Posterior vena cava (tissue), 2 donors: ENCODE measurements around the gene GRM1. TPM values are rescaled to one million over a fixed set of nuclear protein-coding genes. Genes with fewer than 3 reads are reported as not detected.
"Not testable (repeated sequence)": the region's sequence is repeated elsewhere in the genome, so short reads cannot be mapped to it uniquely, and the experiment has no call there.

Experiments
- DNase-seq: peaks from one replicate; pipeline ENCODE4 v3.0.0-alpha.2; 2020; ENCODE audit warnings: low spot score
- intact Hi-C, 2 donors: fragments of 100-400 bp; cut with DNase I; formaldehyde crosslinking; loops; one replicate each; pipeline versions ENCODE4 v1.14.1 to v1.14.2; 2022 to 2023
- total RNA-seq, 2 donors: library from RNA; stranded (reverse); fragmentation: NEBNext Ultra II Directional; extraction: Animal tissue kit (Norgen Biotek cat#: 25700); gene quantifications; one replicate each; pipeline ENCODE4 v1.2.1, GENCODE V29; 2021
- donor health status: DM: yes; HTN: yes; CAD: no.
- donor health status: DM: yes; HTN: yes; CAD: no.

GRM1 gene
- total RNA-seq, 2 donors from 2014 or later = 0.05 TPM; not detected in 1

DNA sequence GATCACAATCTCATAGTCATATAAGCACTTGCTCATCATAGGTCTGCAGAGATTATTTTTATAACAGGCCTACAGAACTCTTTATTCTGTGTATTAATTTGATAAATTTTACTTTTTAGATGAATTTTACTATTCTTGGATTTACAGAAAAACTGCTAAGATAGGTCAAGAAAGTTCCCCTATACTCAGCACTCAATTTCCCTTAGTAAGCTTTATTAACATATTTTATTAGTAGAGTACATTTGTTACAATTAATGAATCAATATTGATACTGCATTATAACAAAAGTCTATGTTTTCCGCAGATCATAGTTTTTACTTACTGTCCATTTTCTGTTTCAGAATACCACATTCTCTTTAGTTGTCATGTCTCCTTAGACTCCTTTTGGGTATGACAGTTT, 148.9 kb downstream of the GRM1 start:
- intact Hi-C loops = no loop called here
- no peak for DNase-seq

DNA sequence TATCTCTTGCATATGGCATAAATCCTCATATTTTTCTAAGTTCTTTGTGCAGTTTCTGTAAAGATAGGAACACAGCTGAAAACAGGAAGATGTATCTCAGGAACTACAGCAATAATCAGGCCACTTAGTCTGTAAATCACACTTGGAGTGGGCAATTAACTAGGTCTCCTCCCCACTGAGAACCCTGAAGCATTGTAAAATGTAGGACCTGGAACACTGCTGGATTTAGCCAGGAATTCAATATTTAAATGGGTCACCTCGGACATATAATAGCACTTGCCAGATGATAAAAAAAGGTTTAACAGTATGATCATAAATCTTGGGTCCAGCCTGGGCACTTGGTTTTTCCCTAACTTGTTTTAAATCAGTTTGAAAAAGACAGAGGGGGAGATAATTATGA, 155.0 kb downstream of the GRM1 start:
- intact Hi-C loops = no loop called here
- DNase-seq = no peak

DNA sequence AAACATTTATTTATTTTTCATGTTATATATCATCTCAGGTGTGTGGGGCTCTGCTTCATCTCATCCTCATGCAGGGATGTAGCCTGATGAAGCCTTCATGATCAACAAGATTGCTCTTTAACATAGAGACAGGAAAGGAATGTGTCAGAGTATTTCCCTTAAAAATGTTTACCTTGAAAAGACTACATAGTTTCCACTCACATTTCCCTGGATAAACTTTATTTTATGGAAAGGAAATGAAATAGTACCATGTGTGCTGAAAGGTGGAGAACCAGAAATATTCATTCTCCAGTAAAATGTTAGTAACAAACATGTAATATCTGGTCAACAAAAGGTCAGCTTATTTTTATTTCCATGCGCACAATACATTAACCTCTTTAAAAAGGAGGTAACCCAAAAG, 155.8 kb downstream of the GRM1 start:
- DNase-seq = no peak
- intact Hi-C loops = no loop called here

DNA sequence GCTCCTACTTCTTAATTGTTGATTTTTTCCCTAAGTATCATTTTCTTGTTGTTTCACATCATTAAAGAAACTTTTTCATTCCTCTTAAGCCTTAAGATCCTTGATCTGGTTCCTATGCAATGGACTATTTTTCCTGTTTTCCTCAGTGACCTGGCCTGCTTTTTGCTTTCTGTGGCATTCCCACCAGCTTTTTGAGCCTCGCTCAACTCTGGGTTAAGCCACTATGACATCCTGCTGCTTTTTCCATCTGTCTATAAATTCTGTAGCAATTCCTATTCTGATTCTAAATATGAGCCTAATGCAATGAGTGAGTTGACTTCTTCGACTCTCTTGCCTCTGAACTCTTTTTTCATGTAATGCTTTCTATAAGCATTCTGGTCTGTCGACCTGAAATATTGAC, 160.3 kb downstream of the GRM1 start:
- DNase-seq = no peak
- intact Hi-C loops = no loop called here

DNA sequence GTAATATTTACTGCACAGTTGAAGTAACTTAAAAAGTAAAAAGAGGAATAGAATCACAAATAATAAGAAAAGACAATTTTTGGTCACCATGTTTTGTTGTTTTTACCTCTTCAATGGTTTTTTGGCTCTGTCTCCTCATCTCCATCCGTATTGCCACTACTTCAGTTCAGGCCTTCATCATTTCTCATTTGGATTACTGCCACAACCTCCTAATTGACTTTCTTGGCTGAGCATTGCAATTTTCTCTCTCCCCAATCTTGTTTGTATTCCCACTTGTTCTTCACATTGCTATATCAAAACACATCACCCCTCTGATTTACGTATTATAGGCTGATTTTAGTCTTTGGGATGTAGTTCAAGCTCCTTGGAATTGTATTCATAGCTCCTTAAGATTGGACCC, 161.7 kb downstream of the GRM1 start:
- no peak for DNase-seq
- intact Hi-C loops = no loop called here

DNA sequence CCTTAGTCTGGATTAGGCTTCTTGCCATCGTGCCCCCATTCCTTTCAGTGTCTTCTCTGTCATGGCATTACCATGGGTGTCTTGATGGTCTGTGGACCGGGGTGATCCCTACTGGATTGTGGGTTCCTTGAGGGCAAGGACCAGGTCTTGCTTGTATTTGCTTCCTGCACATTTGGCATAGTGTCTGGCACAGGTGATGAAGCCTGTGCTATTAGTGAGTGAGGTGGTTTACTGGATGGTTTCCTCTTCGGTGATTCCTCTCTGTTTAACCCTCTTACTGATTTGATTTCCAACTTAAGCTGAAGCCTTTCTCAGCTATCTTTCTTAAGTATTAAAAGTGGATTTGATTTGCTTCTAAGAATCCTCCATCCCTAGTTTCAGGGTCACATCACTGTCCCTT, 162.3 kb downstream of the GRM1 start:
- no peak for DNase-seq
- intact Hi-C loops = no loop called here

DNA sequence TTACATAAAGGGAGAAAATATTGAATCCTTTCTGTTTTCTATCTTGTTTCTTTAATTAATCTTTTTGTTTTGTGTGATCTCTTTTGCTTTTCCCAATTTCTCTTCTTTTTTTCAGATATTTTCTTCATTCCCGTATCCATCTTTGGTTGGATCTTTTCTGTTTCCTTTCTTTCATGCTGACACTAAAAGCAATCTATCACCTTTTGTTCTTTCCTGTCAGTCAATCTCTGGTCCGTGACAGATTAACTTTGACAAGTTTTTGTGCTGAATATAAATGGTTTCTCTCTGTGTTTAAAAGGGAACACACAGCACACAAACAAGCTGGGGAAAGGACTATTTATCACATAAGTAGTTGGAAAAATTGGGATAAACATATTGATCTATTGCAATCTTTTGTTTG, 162.8 kb downstream of the GRM1 start:
- DNase-seq = no peak
- intact Hi-C loops = no loop called here

DNA sequence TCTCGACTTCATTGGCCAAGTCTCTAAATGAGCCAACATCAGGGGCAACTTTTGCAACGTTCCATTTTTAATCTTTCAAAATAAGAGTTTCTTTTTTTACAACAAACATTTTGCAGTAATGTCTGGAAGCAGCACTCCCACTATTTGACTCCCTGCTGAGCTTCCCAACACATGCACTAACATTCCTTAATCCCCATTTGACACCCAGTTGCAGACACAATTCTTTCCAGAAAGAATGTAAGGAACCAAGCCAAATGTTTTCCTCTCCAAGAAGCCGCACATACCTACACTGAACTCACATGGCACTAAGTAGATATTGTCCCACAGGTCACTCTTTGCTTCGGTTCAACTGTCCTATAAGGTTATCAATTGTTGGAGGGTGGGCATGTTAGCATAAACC, 165.6 kb downstream of the GRM1 start:
- DNase-seq = no peak
- intact Hi-C loops = no loop called here

DNA sequence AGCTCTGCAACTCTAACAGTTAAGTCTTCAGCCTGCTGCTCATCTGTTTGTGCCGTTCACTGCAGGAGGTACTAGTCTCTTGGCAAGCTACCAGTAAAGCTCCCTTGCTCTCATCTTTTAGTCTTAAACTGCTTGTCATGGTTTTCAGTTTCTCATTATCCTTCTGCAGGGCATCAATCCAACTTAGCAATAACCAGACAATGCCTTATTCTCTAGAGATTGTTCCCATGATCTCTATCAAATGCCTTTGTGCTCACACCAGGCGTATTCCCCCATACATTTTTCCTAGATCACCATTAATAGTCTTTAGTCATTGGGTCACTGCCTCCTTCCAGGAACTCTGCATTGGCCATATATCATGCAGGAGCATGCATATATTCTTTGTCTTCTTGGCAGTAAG, 171.3 kb downstream of the GRM1 start:
- intact Hi-C loops = no loop called here
- DNase-seq = no peak

DNA sequence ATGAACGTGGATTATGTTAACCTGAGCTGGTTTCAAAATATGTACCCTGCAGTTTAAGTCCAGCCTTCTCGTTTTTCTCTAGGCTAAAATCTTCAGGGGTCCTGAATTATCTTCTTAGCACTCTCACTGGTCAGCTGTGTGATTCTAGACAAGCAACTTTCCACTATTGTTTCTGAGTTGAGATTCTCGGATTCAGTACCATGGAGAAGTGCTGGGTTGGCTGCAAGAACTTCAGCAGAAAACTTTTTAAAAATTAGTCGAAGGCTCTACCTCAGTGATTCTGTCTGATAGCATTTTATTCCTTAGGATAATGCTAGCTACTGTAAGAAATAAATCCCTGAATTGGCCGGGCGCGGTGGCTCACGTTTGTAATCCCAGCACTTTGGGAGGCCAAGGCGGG, 173.7 kb downstream of the GRM1 start:
- DNase-seq = no peak
- intact Hi-C loops = no loop called here

DNA sequence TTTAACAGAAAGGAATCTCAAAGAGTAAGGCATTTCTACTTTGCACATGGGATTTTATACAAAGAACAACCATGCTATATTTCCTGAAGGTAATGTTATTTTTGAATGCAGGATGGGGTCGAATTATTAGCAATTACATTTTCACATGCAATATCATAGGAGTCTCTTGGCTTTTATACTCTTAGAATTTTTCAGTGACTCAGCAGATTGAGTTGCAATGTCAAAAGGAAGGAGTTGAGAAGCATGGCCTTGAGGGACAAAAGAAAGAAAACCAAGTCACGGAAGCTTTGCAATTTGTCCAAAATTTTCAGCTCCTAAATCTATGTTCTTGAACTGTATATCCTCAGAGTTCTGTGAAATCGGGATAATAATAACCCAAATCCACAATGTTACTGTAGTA, 181.1 kb downstream of the GRM1 start:
- no peak for DNase-seq
- intact Hi-C loops = no loop called here

DNA sequence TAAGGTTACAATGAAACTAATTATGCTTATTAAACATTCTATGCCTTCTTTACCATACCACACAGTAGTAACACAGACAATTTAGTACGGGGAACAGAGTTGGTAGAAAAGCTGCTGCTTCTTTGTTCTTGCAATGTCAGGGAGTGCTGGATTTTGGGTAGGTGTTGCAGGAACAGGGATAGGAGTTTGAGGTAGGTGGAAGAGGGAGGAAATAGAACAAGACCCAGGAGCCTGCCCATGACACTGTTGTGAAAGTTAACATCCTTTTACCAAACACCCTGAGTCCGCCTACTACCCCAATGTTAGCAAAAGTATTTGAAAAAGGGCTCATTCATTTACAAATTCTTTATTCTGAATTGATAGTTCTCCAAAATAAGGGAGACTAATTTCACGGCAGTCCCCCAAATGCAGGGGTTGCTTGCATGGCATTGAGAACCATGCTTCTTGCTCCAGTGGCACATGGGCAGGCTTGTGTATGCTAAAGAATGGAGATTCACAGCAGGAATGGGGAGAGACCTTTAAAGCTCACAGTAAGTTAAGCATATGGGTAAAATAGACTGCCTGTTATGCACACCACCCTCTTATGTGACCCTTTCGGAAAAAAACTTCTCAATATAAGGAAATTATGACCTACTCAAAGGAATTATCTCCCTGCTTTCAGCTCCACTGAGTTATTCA, 181.7 kb downstream of the GRM1 start:
- intact Hi-C loops = no loop called here
- no peak for DNase-seq

DNA sequence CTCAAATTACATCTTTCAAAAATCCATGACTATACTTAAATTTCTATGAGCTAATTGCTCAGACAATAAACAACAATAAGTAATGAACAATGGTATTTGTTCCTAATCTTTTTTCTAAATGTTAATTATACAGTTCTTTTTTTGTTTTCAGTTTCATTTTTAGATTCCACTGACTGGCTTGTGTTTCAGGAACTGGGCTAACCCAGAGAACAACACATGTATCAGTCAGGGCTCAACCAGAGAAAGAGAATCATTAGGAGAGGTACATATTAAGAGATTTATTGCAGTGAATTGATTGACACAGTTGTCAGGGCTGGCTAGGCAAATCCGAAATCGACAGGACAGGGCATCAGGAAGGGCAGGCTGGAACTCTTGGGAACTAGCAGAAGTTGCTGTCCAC, 182.8 kb downstream of the GRM1 start:
- intact Hi-C loops = no loop called here
- no peak for DNase-seq

DNA sequence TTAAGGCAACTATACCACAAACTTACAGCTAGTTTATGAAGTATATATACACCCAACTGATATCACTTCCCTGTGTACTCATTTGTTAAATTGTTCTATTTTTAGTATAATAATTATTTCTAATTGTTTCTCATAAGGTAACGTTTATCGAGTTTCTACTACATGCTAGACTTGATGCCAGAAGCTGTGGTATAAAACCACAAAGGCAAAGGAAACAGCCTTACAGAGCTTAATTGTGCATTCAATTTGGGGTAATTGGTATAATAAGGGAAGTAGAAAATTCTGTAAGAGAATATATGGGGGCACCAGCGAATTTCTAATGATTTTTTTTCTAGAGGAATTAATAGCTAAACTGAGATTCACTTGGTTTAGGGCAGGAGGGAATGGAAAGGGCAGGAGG, 183.9 kb downstream of the GRM1 start:
- DNase-seq = no peak
- intact Hi-C loops = no loop called here

DNA sequence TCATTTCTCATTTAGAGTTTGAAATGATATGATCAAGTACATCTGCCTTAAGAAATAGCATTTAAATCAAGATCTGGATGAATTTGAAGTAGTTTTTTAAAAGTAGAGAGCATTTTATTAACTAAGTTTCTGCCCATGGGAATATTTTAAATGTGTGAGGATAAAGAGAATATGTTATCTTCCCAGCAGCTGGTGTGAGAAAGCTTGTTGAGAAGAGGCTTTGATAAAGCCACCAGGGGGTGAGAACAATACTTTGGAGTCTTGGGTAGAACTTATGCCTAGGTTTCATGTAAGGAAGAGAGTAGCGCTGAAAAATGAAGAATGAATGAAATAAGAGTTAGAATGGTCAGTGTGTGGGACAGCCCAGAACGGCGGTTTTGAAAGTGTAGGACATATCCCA, 190.2 kb downstream of the GRM1 start:
- DNase-seq = no peak
- intact Hi-C loops = no loop called here

DNA sequence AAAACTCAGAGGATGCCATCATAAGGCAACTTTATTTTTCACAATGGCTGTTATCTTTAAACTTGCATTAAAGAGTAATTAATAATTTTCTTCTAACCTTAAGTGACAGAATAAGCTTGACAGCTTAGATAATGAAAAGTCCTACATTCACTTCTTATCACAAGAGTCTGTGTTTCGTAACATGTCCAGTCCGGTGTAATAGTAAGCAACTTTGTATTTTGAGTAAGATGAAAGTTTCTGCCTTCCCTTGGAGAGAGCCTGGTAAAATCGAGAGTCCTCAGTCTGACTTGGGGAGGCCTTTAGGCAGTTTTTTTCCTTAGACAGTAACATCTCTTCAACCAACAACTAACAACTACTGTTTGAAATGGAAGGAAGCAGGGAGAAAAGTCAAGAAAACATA, 195.6 kb downstream of the GRM1 start:
- DNase-seq = no peak
- intact Hi-C loops = no loop called here

DNA sequence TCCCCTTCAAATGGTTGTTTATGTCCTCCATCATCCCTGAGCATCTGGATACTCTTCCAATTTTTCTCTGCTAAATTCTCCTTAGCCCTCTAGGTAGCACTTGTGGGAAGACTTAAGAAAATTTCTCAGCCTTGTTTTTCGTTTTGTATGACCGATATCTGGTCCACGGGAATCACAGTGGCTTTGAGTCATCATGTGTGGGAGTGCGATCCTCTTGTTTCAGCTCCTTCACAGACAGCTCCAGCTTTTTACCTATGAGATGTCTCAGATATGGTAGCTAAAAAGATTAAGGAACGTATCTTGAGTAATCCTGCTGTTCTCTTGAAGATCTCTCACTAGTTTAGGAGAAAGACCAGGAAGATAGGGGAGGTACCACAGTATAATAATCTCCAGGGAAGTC, 196.1 kb downstream of the GRM1 start:
- intact Hi-C loops = no loop called here
- no peak for DNase-seq

DNA sequence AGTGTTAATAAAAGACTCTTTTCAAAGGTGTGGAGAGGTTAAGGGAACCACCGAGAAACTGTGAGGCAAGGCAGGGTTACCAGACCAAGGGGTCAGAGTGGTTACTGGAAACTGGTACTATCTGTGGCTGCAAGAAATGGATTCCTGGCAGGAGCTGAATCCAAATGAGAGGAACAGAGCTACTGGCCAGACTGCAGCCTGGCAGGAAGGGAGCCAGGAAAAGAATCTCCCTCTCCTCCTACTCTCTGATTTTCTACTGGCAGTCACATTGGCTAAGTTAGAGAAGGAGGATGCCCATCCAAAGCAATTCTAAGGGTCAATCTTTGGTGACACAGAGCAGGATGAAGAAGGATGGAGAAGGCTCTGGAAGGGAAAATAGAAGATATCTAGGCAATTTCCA, 211.5 kb downstream of the GRM1 start:
- no peak for DNase-seq
- intact Hi-C loops = no loop called here

DNA sequence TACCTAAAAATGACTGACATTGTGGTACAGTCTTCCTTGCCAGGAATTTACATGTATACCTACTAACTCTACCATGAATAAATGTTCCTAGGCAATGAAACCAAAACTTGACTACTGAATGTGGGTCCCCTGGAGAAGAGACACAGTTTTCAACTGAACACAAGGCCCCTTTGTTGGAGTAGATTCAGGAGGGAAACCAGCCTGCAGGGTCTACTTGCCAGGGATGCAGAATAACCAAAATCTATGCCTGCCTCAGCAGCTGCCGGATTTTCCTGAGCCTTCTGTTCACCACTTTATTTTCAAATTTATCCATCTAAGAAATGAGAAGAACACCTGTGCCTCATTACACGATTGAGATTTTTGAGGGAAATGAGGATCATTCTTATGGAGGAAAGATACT, 211.9 kb downstream of the GRM1 start:
- no peak for DNase-seq
- intact Hi-C loops = no loop called here

DNA sequence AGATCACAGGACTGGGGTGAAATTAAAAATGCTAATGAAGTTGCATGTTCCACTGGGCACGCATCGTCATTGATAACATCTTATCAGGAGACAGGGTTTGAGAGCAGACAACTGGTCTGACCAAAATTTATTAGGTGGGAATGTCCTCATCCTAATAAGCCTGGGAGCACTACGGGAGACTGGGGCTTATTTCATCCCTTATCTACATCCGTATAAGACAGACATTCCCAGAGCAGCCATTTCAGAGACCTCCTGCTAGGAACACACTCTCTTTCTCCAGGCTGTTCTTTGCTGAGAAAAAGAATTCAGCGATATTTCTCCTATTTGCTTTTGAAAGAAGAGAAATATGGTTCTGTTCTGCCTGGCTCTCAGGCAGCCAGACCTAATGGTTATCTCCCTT, 214.8 kb downstream of the GRM1 start:
- DNase-seq, intact Hi-C loops: not testable (repeated sequence)

DNA sequence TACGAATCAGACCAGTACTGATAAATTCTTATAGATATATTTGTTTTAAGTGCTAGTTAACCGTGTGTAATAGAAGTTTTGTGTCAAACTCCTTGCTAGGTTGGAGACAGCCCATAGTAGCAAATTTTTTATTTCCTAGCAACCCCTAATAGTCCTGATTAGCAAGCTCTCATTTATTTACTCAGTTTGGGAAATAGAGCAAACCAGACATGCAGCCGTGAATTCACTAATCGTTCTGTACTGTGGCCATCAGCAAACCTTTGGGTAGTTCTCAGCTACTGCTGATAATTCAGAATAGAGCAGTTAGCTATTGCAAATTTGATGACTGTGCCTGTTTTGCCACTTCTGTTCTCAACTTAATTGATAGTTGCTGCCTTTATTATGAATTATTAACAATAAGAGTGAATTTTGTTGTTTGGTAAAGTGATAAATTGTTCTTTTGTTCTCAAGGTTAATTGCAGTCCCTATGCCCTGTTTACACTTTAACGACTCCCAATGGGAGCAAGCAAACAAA, 215.8 kb downstream of the GRM1 start:
- intact Hi-C loops = no loop called here
- DNase-seq = no peak

DNA sequence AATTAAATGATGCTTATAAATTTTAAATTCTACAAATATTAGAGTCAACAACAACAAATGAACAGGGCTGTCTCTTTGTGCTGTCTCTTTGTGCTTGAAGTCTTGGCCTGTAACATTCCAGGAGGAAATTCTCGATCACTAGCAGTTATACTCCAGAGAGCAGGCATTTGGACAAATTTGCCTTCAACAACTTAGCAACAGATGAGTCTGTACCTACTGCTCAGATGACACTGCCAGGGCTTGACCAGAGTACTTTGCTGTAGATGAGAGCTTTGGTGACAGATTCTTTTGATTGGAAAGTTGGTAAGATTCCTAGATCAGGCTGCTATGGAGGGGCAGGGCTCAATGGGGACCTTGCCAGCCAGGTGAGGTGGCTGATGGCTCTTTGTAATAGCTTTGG, 217.2 kb downstream of the GRM1 start:
- no peak for DNase-seq
- intact Hi-C loops = no loop called here
